ENCODE measurements around the gene TBC1D22A.
"Not testable (repeated sequence)": the region's sequence is repeated elsewhere in the genome, so short reads cannot be mapped to it uniquely, and the experiment has no call there.

The TBC1D22A gene, protein sequence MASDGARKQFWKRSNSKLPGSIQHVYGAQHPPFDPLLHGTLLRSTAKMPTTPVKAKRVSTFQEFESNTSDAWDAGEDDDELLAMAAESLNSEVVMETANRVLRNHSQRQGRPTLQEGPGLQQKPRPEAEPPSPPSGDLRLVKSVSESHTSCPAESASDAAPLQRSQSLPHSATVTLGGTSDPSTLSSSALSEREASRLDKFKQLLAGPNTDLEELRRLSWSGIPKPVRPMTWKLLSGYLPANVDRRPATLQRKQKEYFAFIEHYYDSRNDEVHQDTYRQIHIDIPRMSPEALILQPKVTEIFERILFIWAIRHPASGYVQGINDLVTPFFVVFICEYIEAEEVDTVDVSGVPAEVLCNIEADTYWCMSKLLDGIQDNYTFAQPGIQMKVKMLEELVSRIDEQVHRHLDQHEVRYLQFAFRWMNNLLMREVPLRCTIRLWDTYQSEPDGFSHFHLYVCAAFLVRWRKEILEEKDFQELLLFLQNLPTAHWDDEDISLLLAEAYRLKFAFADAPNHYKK

DNA sequence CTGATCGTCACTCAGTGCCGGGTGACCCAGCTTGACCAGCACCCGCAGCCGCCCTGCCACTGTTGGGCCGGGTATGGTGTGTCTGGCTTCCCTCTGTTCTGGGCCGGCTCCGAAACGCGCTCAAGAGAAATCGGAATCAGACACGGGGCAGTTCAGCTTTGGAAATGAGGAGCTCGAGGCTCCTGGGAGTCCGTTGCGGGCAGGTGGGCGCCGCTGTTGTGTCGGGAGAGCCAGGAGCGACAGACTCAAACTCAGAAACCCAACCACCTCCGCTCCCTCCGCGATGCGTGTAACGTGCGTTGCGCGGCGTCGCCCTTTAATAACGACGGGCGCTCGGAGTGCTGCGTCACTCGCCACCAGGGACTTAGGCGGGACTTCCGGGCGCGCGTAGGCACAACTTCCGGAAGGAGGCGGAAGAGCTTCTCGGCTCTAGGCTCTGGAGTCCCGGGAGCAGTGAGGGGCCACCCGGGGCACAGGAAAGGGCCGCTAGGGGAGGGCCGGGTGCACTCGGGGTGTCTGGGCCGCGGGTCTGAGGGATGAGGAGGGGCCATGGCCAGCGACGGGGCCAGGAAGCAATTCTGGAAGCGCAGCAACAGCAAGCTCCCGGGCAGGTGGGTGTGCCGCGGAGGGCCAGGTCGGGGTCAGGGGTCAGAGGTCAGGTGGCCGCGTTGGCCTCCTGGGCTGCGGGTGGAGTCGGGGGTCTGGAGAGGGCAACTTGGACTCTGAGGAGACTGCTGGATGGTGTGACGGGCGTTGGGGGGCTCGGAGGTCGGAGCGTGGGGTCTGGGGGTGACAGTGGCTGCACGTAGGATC, at the start of gene TBC1D22A:
Gene TBC1D22A, plus strand, starts transcription at position 413 of the 813 bp plus-strand sequence. Its CDS starts 137 bp downstream, at position 550.
- DNase-seq: peak; percentile 93 to 94

DNA sequence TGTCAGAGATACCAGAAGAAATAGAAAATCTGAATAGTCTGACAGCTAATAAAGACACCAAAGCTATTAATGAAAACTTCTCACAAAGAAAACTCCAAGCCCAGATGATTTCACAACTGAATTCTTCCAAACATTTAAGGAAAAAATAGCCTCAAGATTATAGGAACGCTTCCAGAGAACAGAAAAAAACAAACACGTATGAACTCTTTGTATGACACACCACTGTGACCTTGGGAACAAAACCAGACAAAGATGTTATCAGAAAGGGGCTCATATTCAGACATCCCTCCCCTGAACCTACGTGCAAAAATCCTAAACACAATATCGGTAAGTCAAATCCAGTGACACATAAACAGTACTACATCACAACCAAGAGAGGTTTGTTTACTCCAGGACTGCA, 47.9 kb upstream of the TBC1D22A start:
- no peak for DNase-seq

DNA sequence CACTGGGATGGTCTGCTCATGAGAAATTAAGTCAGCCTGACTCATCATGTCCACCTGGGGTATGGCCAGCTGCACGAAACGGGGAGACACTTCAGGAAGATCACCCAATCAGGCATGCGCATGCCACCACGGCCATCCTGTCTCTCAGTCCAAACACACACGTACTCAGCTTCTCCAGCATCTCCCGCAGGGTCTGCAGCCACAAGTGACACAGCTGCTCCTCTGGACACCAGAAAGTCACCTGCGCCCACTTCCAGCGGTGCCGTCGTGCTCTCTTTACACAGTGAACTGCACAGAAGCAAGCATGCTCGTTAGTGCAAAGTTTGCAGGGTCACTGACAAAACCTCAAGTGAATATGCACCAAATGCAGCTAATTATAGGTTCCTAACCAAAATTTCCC, 42.5 kb upstream of the TBC1D22A start:
- no peak for DNase-seq

DNA sequence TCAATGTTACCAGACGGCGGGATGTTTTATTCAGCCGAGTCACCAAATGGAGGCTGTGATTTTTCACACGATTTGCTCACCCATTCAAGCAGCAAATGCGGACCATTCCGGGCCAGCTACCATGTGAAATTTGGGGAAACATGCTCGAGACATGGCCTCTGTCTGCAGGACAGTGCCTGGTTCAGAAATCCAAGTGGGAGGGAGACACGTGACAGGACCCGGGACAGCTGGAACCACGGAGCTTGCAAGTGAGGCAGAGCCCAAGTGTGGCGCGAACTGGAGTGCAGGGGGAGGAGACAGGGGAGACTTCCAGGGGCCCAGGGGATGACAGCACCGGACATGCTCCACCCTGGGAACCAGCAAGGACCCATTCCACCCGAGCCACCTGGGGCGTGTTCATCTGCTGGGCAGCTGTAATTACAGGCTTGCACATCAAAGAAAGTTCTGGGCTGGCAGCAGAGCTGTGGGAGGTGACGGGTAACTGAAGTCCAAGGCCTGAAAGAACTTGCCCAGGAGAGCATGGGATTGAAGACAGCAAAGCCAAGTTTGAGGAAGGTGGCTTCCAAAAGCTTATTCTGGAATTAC, 40.9 kb upstream of the TBC1D22A start:
- DNase-seq: no peak

DNA sequence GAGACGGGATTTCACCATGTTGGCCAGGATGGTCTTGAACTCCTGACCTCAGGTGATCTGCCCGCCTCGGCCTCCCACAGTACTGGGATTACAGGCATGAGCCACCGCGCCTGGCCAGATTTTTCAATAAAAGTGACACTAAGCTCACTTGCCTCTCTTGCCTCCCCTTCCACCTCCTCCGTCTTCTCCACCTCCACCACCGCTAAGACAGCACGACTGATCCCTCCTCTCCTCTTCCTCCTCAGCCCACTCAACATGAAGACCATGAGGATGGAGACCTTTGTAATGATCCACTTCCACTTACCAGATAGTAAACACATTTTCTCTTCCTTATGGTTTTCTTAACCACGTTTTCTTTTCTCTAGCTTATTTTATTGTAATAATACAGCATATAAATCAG, 38.6 kb upstream of the TBC1D22A start:
- no peak for DNase-seq

DNA sequence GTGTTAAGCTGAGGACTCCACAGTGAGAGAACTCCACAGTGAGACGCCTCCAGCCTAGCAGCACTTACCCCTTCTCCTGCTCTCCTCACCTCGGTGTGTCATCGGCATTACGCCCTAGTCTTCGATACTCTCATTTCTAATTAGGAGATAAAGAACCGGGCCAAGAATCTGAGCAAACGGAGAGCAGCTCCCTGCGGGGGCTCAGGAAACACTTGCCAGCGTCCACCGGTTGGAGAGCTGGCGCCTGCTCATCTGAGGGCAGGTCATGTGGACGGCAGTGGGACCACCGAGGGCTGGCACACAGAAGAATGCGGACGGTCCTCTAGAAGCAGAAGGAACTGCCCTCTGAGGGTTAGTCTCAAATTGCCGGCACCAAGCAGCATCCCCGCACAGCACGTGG, 37.4 kb upstream of the TBC1D22A start:
- DNase-seq: no peak

DNA sequence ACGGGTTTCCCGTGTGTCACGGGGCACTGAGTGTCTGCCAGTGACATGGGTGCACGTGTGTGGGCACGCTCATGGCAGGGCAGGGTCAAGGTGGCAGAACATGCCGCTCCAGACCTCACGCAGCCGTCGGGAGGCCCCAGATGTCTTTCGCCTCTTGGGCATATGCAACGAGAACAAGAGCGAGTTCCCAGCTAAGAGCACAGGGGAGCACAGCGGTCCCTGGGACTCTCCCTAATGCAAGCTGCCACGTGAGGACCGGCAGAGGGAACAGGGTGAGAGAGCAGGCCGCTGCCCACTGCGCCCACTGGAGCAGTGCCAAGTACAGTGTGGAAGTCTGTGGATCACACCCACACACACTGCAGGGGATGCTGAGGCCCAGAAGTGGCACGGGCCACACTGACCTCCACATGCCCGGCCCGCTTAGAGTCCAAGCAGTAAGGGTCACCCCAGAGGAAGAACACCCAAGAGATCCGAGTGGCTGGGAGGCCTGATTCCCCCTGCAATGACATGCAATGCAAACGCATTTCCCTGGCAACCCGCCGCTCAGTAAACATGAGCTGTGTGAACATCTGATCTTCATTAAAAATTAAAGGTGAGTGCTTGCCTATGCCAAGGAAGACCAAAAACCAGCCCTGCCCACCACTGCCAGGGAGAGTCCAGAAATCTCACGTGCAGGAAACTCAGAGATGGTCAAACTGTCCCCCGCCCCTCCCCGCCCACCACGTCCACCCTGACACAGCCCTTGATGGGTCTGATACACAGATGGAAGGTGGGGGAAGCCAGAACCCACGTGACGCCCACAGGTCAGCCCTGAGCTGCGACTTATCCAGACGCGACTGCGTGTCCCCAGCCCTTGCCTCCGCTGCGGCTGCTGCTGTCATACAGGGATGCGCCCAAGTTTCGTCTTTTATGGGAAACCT, 36.1 kb upstream of the TBC1D22A start:
- no peak for DNase-seq

DNA sequence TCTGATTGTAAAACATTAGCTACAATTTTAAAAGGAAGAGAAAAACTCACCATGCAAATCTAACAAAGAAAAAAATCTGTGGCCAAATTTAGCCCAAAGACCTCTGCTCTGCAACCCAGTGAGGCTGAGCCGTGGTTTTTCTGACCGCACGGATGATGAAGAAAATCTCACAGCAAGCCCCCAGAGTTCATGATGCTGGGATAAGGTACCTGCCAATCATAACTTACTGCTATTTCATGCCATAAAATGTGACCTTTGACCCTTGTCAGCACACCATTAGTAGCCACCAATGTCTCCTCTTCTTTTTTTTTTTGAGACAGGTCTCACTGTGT, 35.5 kb upstream of the TBC1D22A start:
- no peak for DNase-seq

DNA sequence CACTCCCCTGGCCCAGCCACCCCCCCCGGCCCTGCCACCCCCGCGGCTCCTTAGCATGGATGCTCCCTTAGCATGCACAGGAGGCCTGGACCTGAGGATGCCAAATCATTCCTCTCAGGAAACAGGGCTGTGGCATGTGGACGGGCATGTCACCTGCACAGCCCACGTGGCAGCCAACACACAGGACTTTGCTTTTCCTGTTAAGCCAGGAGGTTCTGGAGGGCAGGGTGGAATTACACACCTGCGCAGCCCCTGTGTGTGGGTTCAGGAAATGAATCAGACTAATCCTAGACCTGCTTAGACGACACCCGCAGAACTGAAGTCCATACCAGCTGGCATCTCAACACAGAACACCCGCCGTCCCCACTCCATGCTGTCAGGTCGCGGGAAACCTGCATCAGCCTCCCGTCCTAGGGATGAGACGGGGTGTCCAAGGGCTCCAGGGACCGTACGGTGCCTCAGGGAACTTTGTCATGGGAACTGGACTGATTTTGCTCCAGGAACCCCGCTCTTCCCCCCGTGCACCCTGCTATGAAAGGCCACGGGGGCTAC, 34.6 kb upstream of the TBC1D22A start:
- DNase-seq: no peak

DNA sequence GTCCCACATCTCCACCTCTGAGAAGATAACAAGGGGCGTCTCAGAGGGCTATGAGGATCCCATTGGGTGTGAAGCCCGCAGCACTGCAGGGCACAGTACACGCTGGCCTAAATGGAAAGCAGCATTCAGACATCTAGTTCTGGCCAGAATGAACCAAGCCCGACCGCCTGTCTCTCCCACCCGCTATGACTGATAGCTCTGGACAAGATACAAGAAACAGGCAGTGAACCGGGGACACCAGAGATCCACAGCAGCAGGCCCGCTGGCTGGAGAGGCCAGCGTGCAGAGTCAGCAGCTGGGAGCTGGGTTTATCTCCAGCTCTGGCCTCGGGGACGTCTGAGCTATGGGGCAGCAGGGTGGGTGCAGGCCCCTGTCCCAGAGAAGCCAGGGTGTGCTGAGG, 34.0 kb upstream of the TBC1D22A start:
- DNase-seq: no peak

DNA sequence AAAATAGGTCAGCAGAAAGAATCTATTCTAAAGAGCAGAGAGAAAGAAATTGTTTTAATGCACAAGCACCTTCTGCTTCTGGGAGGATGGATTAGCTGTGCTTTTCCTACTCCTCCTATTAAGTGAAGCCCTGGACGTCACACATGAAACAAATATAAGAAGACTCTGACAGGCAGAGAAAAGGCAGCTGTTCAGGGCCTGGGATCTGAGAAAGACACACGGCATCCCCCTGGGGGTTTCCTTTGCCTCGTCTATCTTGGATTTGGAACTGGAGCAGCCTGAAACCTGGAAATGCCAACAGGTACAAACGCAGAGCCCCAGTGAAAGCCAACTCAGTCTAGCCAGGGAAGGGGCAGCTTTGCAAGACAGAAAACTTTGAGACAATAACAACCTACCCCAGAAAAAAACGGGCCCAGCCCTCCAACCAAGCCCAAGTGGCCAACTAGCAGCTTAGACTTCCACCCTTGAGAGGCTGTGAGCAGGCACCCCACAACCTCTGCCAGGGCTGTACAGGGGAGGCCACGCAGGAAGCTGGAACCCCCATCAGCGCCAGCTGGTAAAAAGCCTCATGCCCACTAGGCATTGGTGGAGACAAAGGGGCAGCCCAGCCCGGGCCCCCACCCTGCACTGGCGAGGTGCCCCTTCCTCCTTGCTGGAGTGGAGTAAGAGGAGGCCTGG, 31.7 kb upstream of the TBC1D22A start:
- DNase-seq: no peak

DNA sequence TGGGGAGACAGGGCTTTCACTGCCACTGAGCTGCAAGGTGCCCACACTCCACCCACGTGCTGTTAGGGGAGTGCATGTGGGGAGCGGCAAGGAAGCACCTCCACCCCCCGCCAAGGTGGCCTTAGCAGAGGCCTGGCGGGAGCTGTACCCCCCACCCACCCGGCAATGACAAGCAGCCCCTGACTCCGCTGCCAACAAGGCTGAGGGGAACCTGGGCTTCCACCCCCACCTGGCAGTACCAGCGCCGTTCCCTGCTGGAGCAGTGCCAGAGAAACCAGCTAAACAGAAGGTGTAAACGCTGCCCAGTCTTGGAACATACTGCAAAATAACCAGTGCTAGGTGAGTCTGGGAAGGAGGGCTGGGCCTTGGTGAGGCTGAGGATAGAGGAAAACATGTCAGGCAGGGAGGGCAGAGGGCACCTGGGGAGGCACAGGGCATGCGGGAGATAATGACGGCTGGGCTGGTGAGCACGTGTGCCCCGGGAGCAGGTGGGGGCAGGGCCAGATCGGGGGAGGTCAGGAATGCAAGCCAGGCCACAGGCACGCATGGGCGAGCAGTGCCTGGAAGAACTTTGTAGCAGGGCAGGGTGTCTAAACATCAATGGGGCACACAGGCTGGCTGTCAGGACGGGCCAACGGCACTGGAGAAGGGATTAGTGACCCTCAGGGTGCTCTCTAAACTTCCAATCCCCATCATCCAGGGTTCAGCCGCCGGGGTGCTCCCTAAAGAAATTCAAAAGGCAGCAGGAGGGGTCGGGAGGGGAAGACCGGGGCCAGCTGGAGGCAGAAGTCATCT, 31.0 kb upstream of the TBC1D22A start:
- DNase-seq: no peak

DNA sequence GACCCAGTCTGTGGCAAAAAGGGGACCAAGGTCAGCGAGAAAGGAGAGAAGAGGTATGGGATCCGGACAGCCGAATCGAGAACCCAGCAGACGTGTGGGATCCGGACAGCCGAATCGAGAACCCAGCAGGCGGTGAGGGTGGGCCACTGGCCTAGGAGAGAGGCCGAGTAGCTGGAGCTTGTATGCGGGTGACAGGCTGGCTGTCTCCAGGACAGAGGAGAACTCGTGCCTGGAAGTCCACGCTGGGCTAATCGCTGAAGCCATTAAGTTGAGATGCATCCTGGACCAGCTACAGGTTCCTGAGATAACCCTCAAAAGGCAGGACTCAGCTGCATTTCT, 30.4 kb upstream of the TBC1D22A start:
- no peak for DNase-seq

DNA sequence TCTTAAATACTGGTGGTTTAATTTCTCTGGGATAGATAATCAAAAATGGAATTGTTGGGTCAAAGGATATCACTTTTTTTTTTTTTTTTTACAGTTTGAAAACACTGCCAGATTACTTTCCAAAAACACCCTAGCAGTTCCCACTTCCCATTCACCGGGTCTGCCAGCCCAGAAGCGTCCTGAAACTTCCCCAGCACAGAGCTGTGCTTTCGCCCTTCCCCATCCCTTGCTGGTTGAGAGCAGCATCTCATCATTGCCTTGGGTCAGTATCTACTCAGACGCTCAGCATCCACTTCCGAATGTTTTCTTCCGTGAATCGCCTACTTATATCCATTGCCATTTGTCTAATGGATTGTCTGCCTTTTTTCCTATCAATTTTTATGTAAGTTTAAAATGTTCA, 29.9 kb upstream of the TBC1D22A start:
- DNase-seq: no peak

DNA sequence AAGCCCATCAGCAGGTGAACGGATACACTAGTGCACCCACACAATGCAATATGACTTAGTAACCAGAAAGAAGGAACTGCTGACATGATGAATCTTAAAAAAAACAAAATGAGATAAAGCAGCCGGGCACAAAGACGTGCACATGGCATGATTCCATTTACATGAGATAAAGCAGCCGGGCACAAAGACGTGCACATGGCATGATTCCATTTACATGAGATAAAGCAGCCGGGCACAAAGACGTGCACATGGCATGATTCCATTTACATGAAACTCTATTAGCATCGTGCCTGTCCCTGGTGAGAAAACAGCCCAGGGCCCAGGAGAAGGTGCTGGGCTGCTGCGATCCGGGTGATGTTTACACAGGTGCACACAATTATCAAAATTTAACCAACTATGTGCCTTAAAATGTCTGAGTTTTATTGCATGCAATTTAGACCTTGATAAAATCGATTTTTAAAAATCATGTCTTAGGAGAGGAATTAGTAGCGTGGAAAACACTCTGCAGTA, 28.2 kb upstream of the TBC1D22A start:
- DNase-seq: not testable (repeated sequence)

DNA sequence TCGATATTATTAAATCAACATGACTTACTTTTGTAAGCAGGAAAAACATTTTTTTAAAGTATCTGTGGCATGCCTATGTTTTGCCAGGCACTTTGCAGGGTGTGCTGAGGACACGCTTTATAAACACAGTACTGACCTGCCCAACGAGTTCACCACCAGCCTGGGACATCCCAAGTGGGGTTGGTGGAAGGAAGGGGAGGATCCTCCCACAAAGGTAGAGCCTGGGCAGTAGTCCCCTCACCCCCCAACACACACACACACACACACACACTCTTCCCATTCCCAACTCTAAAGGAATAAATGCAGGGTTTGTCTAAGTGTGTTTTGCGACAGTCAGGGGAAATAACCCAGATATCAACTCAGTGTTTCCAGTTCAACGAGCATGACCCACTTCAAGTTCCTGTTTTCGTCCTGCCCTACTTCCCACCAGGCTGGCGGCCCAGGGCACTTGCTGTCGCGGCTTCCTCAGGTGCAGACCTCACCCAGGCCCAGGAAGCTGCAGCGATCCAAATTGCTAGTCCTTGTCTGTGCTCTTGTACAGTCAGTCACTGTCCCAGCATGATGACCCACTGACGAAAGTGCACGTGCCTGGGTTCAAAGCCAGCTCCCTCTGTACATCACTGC, 27.5 kb upstream of the TBC1D22A start:
- DNase-seq: peak; percentile 72 to 79

DNA sequence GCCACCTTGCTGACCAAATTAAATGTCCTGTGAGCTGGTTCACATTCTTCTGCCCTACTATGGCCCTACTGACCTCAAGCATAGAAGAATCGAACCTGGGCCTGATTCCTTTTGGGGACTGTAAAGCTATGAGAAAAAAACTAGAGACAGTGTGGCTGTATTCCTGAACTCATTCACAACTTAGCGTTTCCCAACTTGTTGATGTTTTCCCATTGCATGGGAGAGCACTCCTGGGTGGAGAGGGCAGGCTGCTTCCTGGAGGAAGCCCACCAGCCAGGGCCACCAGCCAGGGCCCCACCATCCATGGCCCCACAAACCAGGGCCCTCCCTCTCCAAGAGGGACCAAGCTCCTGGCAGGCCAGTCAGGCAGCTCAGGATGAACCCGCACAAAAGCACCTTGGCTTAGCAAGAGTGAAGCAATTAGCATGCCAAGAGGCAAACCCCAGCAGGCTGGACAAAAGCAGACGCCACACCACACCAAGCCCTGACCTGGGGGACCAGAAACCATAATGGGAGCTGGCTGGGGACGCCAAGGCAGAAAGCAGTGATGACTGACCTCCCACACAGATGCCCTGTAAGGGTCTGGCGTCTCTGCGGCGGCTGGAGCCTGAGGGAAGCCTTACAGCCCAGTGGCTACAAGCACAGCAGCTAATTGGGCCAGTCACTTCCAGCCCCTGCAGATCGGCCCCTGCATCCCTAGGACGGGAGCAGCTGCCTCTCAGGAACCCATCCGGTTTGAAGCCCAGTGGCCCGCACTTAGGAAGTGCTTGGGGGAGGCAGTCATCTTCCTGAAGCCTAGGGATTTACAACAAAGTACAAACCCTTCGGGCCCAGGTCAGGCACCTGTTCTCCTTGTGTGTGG, 26.5 kb upstream of the TBC1D22A start:
- DNase-seq: no peak

DNA sequence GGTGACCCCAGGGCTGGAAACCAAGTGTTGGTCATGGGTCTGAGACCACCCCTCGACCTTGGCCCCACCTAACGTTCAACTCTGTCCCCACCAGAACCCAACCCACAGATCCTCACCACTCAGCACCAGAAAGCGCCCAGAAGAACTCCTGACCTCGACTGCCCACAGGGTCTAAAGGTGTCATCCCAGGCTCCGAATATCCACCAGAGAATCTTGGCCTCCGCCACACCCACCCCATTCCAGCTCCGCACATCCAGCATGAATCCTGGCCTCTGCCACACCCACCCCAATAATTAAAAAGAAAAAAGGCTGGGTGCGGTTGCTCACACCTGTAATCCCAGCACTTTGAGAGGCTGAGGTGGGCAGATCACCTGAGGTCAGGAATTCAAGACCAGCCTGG, 25.7 kb upstream of the TBC1D22A start:
- no peak for DNase-seq
